A549 (cell line): ENCODE data around the gene DNAJB12. TPM values are rescaled to one million over a fixed set of nuclear protein-coding genes. Genes with fewer than 3 reads are reported as not detected.

ENCODE experiments used
- ATAC-seq, 2 experiments: fragments of 200-7000 bp in 1 of 2; fragments of >200 bp in 1 of 2; cut with Nextera tagmentation in 1 of 2; cut with Tn5 transposase in 1 of 2; 3 replicates each; pipeline versions ENCODE4 v1.8.0 to v1.9.1; 2018 to 2020; ENCODE audit warnings: mild to moderate bottlenecking in 1 of 2, moderate library complexity in 1 of 2
- CTCF ChIA-PET: fragments of 300-600 bp; sonication (Branson Sonifier 250); formaldehyde crosslinking; extraction: SDS; loops from one replicate; lab custom pipeline; 2021; ENCODE audit warnings: antibody characterized with exemption, inconsistent platforms; lab: Yijun Ruan, JAX
- POLR2A ChIA-PET: fragments of 350-600 bp; formaldehyde crosslinking; extraction: SDS; loops from one replicate; lab custom pipeline; 2021; ENCODE audit warnings: antibody characterized with exemption, inconsistent platforms; lab: Yijun Ruan, JAX
- DNase-seq, 2 experiments: peaks; one replicate each; pipeline versions ENCODE4 v3.0.0 to v3.0.0-alpha.2; 2011 to 2016; ENCODE audit warnings: low read depth in 1 of 2, low spot score in 1 of 2
- FAIRE-seq: peaks from 2 replicates; lab custom pipeline; 2011; peaks lifted over from hg19 to GRCh38; lab: Jason Lieb, UNC
- H3K27ac ChIP-seq, 2 experiments: fragments of >200 bp; sonication (Bioruptor Twin); formaldehyde crosslinking; 3 replicates each; pipeline ENCODE4 v1.5.1; 2016 to 2017
- H3K4me1 ChIP-seq: fragments of >200 bp; sonication (Bioruptor Twin); formaldehyde crosslinking; 3 replicates; pipeline ENCODE4 v1.6.1; 2016
- H3K4me2 ChIP-seq: fragments of >200 bp; sonication (Bioruptor Twin); formaldehyde crosslinking; 3 replicates; pipeline ENCODE4 v1.6.1; 2016
- H3K4me3 ChIP-seq: fragments of >200 bp; sonication (Bioruptor Twin); formaldehyde crosslinking; 3 replicates; pipeline ENCODE4 v1.5.1; 2016
- H3K9me3 ChIP-seq: fragments of >200 bp; sonication (Bioruptor Twin); formaldehyde crosslinking; 3 replicates; pipeline ENCODE4 v1.6.1; 2016
- CEBPB ChIP-seq, 2 experiments: fragments of >200 bp in 1 of 2; sonication (Bioruptor Twin) in 1 of 2; formaldehyde crosslinking in 1 of 2; IDR thresholded peaks; 2 replicates each; pipeline ENCODE4 v1.6.1; 2012 to 2016
- E2F6 ChIP-seq: IDR thresholded peaks from 2 replicates; pipeline ENCODE4 v1.6.1; 2012; ENCODE audit warnings: low read depth, borderline replicate concordance
- EHF ChIP-seq: fragments of 250-450 bp; sonication (Bioruptor Pico); IDR thresholded peaks from 2 replicates; pipeline ENCODE4 v1.5.0; 2020; ENCODE audit warnings: mild to moderate bottlenecking
- EP300 ChIP-seq, 2 experiments: fragments of >200 bp; sonication (Bioruptor Twin); formaldehyde crosslinking; IDR thresholded peaks; 2 replicates in 1 of 2; 3 replicates in 1 of 2; pipeline ENCODE4 v1.6.1; 2016 to 2017
- ESRRA ChIP-seq: fragments of 150-350 bp; IDR thresholded peaks from 2 replicates; pipeline ENCODE4 v1.6.1; 2014; ENCODE audit warnings: mild to moderate bottlenecking, low read length, borderline replicate concordance
- FOSL2 ChIP-seq, 2 experiments: fragments of 450-650 bp in 1 of 2; fragments of >200 bp in 1 of 2; sonication (Bioruptor Twin) in 1 of 2; formaldehyde crosslinking; IDR thresholded peaks; 2 replicates each; pipeline versions ENCODE4 v1.5.0 to v1.6.1; 2016 to 2020; ENCODE audit warnings: mild to moderate bottlenecking in 1 of 2, moderate library complexity in 1 of 2
- HDAC2 ChIP-seq: fragments of 200-600 bp; sonication (generic); IDR thresholded peaks from 2 replicates; pipeline ENCODE4 v1.6.1; 2016
- HEYL ChIP-seq: fragments of 250-450 bp; sonication (Bioruptor Pico); IDR thresholded peaks from 2 replicates; pipeline ENCODE4 v1.8.0; 2021; ENCODE audit warnings: mild to moderate bottlenecking, moderate library complexity
- HOXA7 ChIP-seq: fragments of 250-450 bp; sonication (Bioruptor Pico); IDR thresholded peaks from 2 replicates; pipeline ENCODE4 v1.5.0; 2020; ENCODE audit warnings: mild to moderate bottlenecking, moderate library complexity
- HOXB13 ChIP-seq: fragments of 250-450 bp; sonication (Bioruptor Pico); IDR thresholded peaks from 2 replicates; pipeline ENCODE4 v1.5.0; 2020; ENCODE audit warnings: low read depth, mild to moderate bottlenecking, moderate library complexity
- JUN ChIP-seq, 2 experiments: fragments of >200 bp; sonication (Bioruptor Twin); formaldehyde crosslinking; IDR thresholded peaks; 2 replicates in 1 of 2; 3 replicates in 1 of 2; pipeline ENCODE4 v1.6.1; 2016 to 2017
- PHF8 ChIP-seq: fragments of 200-600 bp; sonication (generic); IDR thresholded peaks from 2 replicates; pipeline ENCODE4 v1.6.1; 2016; ENCODE audit warnings: low read depth, mild to moderate bottlenecking, antibody characterized with exemption, moderate library complexity, borderline replicate concordance
- POLR2A ChIP-seq: IDR thresholded peaks from 2 replicates; pipeline ENCODE4 v1.6.1; 2012; ENCODE audit warnings: mild to moderate bottlenecking, low read length
- POLR2AphosphoS2 ChIP-seq: conservative IDR thresholded peaks from 2 replicates; pipeline ENCODE4 v1.6.1; 2012; ENCODE audit warnings: low read length, improper control_type of control experiment, inconsistent platforms
- RCOR1 ChIP-seq: fragments of 150-350 bp; IDR thresholded peaks from 2 replicates; pipeline ENCODE4 v1.6.1; 2014; ENCODE audit warnings: antibody characterized with exemption, low read length, low read depth
- SMC3 ChIP-seq: fragments of >200 bp; sonication (Bioruptor Twin); formaldehyde crosslinking; IDR thresholded peaks from 3 replicates; pipeline ENCODE4 v1.6.1; 2018; ENCODE audit warnings: inconsistent platforms
- TFCP2L1 ChIP-seq: fragments of 250-450 bp; sonication (Bioruptor Pico); IDR thresholded peaks from 2 replicates; pipeline ENCODE4 v1.5.0; 2021; ENCODE audit warnings: mild to moderate bottlenecking
- ZSCAN20 ChIP-seq: fragments of 250-450 bp; sonication (Bioruptor Pico); IDR thresholded peaks from 2 replicates; pipeline ENCODE4 v1.8.0; 2022; ENCODE audit warnings: mild to moderate bottlenecking, moderate library complexity
- WGBS: methylation state at CpG from one replicate; pipeline ENCODE4 v1.1.6; 2017; ENCODE audit errors: missing lambda C conversion rate; 5-methylcytosine and 5-hydroxymethylcytosine counted together
- polyA plus RNA-seq, 4 experiments: library from polyadenylated mRNA; depleted of rRNA in 3 of 4; stranded (reverse); fragments of >200 nt; fragmentation: RNase III in 1 of 4; extraction: RNeasy Plus Mini Kit Qiagen cat#74134 plus additional on column Dnase treatment in 1 of 4; gene quantifications; 2 replicates in 3 of 4; 3 replicates in 1 of 4; pipeline ENCODE4 v1.2.3, GENCODE V29; 2011 to 2017
- TF ChIP-seq, protein P1 (sequence below): IDR thresholded peaks from 2 replicates; pipeline ENCODE4 v1.6.1; 2012
- TF ChIP-seq, protein P2 (sequence below): IDR thresholded peaks from 2 replicates; pipeline ENCODE4 v1.6.1; 2012
- TF ChIP-seq, protein P3 (sequence below): fragments of >200 bp; sonication (Bioruptor Twin); formaldehyde crosslinking; IDR thresholded peaks from 3 replicates; pipeline ENCODE4 v1.5.1; 2016
- TF ChIP-seq, protein P4 (sequence below): fragments of 150-350 bp; IDR thresholded peaks from 2 replicates; pipeline ENCODE4 v1.6.1; 2014; ENCODE audit warnings: low read depth, mild to moderate bottlenecking, low read length
- TF ChIP-seq, protein P5 (sequence below): fragments of 450-650 bp; IDR thresholded peaks from 2 replicates; pipeline ENCODE4 v1.6.1; 2014; ENCODE audit warnings: antibody characterized with exemption

Gene DNAJB12
- polyA plus RNA-seq, 2 of the 4 experiments (the other 2 are of a cell fraction), result 21.5 to 26.7 TPM

GRCh38 chr10:72322030-72322279 is 32.8 kb downstream of the DNAJB12 start:
- DNase-seq, result no peak
- peaks cover 79% of the 10 kb centered on the region for H3K4me1 ChIP-seq
- H3K4me2 ChIP-seq, result peak overlapping the region; percentile 82
- TF ChIP-seq HOXA7 (CRISPR knock-in tag) (no peak), JUN (IDR thresholded peaks at IDR 0.05) (no peak), FOSL2 (IDR thresholded peaks at IDR 0.05) (no peak), FOSL2 (CRISPR knock-in tag; IDR thresholded peaks at IDR 0.05) (peak; percentile 57), EHF (CRISPR knock-in tag) (no peak)
- TF ChIP-seq, protein P1, sequence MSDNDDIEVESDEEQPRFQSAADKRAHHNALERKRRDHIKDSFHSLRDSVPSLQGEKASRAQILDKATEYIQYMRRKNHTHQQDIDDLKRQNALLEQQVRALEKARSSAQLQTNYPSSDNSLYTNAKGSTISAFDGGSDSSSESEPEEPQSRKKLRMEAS, result peak; percentile 24; the same call in 1 of the 2 replicates
- TF ChIP-seq, all 56 proteins: peak for 2
- FAIRE-seq (no peak), ATAC-seq (no peak)
- H3K27ac ChIP-seq, result peak overlapping the region; percentile 98 to 99
- ChIA-PET POLR2A (interaction anchor here (1.0 to 5.9 kb wide), 8 partner anchors 10 to 106 kb away, joined by 4 to 197 read pairs (median 24); partner anchors contain the start of genes ANAPC16, ASCC1 and DDIT4), CTCF (interaction anchor here (1.0 to 8.5 kb wide), 11 partner anchors 13 to 366 kb away, joined by 3 to 94 read pairs (median 7); partner anchors contain the start of gene DDIT4)
- WGBS, result 83% methylated on average over 3 of the region's 3 CpGs
- no peaks in the 10 kb centered on the region for H3K9me3 ChIP-seq
- H3K4me3 ChIP-seq, result no peak overlapping the region

DNA sequence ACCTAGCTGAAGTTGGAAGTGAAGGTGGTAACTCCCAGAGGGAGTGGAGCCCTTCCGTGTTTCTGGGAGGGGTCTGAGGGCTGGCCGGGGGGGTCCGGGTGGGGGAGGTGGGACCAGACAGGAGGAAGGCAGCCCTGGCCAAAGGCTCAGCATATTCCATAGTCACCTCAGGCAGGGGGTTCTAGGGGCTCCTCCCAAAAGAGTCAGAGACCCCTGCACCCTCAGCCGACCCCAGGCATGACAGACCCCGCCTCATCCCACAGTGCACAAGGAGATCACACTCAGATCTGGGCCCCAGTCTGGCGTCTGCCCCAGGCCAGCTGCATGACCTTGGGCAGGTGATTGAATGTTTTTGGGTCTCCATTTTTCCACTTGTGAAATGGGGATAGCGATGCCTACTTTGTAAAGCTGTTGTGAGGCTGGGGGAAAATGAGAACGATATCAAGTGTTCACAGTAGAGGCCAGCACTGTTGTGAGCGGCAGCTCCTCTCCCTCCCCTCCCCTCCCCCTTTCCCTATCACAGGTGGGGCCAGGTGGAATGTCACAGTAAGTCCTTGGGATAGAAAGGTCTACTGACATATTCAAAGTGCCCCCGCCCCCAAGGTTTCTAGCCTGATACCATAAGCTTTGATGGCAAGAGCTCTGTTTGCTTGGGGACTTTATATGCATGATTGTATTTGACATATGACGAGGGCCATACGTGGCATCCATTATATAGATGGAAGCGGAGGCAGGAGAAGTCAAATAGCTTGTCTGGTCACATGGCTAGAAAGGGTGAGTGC is 33.3 kb downstream of the DNAJB12 start:
- no peak for ATAC-seq
- peak overlapping the region; percentile 98 to 99 for H3K27ac ChIP-seq
- H3K4me3 ChIP-seq, result peak overlapping the region; percentile 7; the same call in 1 of the 3 replicates
- FAIRE-seq, result no peak
- no peaks in the 10 kb centered on the region for H3K9me3 ChIP-seq
- TF ChIP-seq ZSCAN20 (CRISPR knock-in tag), result peak; percentile 70; the same call in 1 of the 2 replicates
- TF ChIP-seq HOXB13, result peak; percentile 48; the same call in 1 of the 2 replicates
- TF ChIP-seq EHF (CRISPR knock-in tag), result no peak
- TF ChIP-seq HEYL, result 0 out of 2 replicates have a peak, but pooled peaks have one; percentile 21
- TF ChIP-seq POLR2A, result 0 out of 2 replicates have a peak, but pooled peaks have one; percentile 13
- POLR2A ChIA-PET, result interaction anchor here (0.6 to 5.9 kb wide), 18 partner anchors 8 to 195 kb away, joined by 3 to 197 read pairs (median 8); partner anchors contain the start of genes ANAPC16, ASCC1 and DDIT4
- H3K4me1 ChIP-seq, result peaks cover 84% of the 10 kb centered on the region
- H3K4me2 ChIP-seq, result peak overlapping the region; percentile 82
- CTCF ChIA-PET, result interaction anchor here (1.0 to 8.5 kb wide), 16 partner anchors 13 to 366 kb away, joined by 3 to 94 read pairs (median 6); partner anchors contain the start of genes ANAPC16, ASCC1 and DDIT4
- no peak for DNase-seq
- 68% methylated on average over 11 of the region's 13 CpGs for WGBS

DNA sequence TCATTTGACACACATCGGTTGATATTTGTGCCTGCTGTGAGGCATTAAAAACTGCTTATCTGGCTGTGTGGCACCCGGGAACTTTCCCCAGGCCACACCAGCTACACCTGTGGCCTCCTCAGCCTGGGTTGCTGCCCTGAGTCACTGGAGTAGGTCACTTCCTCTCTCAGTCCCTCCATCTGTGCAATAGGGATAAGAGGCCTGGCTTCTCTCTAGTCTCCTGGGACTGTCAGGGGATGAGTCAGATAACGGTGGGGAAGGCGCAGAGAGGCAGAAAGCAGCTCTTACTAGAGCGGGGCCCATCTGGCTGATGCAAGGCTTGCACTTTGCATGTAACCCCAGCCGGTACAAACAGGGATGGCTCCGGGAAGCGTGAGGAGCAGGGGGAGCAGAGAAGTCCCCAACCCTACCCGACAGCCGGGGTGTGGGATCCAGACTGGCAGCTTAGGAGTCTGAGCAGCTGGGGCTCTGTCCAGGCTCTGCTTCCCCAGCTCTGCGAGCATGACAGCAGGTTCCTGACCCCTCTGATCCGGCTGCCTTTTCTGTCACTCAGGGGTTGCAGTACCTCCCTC is 34.0 kb downstream of the DNAJB12 start:
- peak; percentile 84 to 86 for ATAC-seq
- peak overlapping the region; percentile 82 for H3K4me2 ChIP-seq
- H3K4me1 ChIP-seq, result peaks cover 91% of the 10 kb centered on the region
- WGBS, result 2% methylated on average over 12 of the region's 12 CpGs
- ChIA-PET POLR2A (interaction anchor here (0.6 to 5.9 kb wide), 20 partner anchors 9 to 225 kb away, joined by 3 to 197 read pairs (median 7); partner anchors contain the start of genes ANAPC16, ASCC1 and DDIT4), CTCF (interaction anchor here (0.9 to 8.5 kb wide), 15 partner anchors 11 to 272 kb away, joined by 3 to 94 read pairs (median 6); partner anchors contain the start of genes ANAPC16, ASCC1 and DDIT4)
- peak overlapping the region; percentile 25 for H3K4me3 ChIP-seq
- DNase-seq, result peak; percentile 95 to 98
- no peak for FAIRE-seq
- H3K27ac ChIP-seq, result peak overlapping the region; percentile 98 to 99
- H3K9me3 ChIP-seq, result no peaks in the 10 kb centered on the region
- TF ChIP-seq CEBPB (IDR thresholded peaks at IDR 0.05), result peak; percentile 85 to 87
- TF ChIP-seq HOXA7 (CRISPR knock-in tag), result no peak
- TF ChIP-seq, protein P2, sequence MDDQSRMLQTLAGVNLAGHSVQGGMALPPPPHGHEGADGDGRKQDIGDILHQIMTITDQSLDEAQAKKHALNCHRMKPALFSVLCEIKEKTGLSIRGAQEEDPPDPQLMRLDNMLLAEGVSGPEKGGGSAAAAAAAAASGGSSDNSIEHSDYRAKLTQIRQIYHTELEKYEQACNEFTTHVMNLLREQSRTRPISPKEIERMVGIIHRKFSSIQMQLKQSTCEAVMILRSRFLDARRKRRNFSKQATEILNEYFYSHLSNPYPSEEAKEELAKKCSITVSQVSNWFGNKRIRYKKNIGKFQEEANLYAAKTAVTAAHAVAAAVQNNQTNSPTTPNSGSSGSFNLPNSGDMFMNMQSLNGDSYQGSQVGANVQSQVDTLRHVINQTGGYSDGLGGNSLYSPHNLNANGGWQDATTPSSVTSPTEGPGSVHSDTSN, result 0 out of 2 replicates have a peak, but pooled peaks have one; percentile 27
- TF ChIP-seq, protein P3, sequence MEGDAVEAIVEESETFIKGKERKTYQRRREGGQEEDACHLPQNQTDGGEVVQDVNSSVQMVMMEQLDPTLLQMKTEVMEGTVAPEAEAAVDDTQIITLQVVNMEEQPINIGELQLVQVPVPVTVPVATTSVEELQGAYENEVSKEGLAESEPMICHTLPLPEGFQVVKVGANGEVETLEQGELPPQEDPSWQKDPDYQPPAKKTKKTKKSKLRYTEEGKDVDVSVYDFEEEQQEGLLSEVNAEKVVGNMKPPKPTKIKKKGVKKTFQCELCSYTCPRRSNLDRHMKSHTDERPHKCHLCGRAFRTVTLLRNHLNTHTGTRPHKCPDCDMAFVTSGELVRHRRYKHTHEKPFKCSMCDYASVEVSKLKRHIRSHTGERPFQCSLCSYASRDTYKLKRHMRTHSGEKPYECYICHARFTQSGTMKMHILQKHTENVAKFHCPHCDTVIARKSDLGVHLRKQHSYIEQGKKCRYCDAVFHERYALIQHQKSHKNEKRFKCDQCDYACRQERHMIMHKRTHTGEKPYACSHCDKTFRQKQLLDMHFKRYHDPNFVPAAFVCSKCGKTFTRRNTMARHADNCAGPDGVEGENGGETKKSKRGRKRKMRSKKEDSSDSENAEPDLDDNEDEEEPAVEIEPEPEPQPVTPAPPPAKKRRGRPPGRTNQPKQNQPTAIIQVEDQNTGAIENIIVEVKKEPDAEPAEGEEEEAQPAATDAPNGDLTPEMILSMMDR, result no peak
- TF ChIP-seq PHF8, result no peak
- no peak for TF ChIP-seq HDAC2
- TF ChIP-seq POLR2AphosphoS2, result no peak
- peak; percentile 45; the same call in 2 of the 3 replicates for TF ChIP-seq SMC3
- peak; percentile 48; the same call in 1 of the 2 replicates for TF ChIP-seq E2F6
- TF ChIP-seq TFCP2L1, result no peak
- TF ChIP-seq ESRRA, result no peak
- peak; percentile 81 to 83; a peak in 3 of 5 replicates for TF ChIP-seq EP300 (IDR thresholded peaks at IDR 0.05)
- no peak for TF ChIP-seq RCOR1
- peak; percentile 85 for TF ChIP-seq FOSL2 (IDR thresholded peaks at IDR 0.05)
- peak; percentile 97 for TF ChIP-seq FOSL2 (CRISPR knock-in tag; IDR thresholded peaks at IDR 0.05)
- TF ChIP-seq POLR2A, result peak; percentile 47; the same call in 1 of the 2 replicates
- TF ChIP-seq, protein P4, sequence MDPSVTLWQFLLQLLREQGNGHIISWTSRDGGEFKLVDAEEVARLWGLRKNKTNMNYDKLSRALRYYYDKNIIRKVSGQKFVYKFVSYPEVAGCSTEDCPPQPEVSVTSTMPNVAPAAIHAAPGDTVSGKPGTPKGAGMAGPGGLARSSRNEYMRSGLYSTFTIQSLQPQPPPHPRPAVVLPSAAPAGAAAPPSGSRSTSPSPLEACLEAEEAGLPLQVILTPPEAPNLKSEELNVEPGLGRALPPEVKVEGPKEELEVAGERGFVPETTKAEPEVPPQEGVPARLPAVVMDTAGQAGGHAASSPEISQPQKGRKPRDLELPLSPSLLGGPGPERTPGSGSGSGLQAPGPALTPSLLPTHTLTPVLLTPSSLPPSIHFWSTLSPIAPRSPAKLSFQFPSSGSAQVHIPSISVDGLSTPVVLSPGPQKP, result no peak
- TF ChIP-seq, protein P5, sequence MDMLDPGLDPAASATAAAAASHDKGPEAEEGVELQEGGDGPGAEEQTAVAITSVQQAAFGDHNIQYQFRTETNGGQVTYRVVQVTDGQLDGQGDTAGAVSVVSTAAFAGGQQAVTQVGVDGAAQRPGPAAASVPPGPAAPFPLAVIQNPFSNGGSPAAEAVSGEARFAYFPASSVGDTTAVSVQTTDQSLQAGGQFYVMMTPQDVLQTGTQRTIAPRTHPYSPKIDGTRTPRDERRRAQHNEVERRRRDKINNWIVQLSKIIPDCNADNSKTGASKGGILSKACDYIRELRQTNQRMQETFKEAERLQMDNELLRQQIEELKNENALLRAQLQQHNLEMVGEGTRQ, result no peak
